Activated CD8-positive, alpha-beta T cell treated with anti-CD3 and anti-CD28 coated beads, Interleukin-2, amount 10 ng/mL, durations not matched to agents 7 days and 5 days (primary cell): Measurements from ENCODE around the gene KIAA0513. TPM values are rescaled to one million over a fixed set of nuclear protein-coding genes. Genes with fewer than 3 reads are reported as not detected.
"Not testable (repeated sequence)": the region's sequence is repeated elsewhere in the genome, so short reads cannot be mapped to it uniquely, and the experiment has no call there.

Experiments used
- ATAC-seq: fragments of 150-1000 bp; cut with Tn5 transposase; one replicate; pipeline ENCODE4 v1.10.0; 2021; ENCODE audit warnings: moderate library complexity
- CTCF ChIA-PET: fragments of 350-600 bp; sonication (Branson Sonifier 250); formaldehyde crosslinking; loops from one replicate; lab custom pipeline; 2021; ENCODE audit warnings: antibody characterized with exemption; lab: Charles Lee
- POLR2A ChIA-PET: fragments of 350-600 bp; sonication (Branson Sonifier 250); formaldehyde crosslinking; loops from one replicate; lab custom pipeline; 2021; ENCODE audit warnings: antibody characterized with exemption; lab: Charles Lee
- DNase-seq: peaks from one replicate; pipeline ENCODE4 v3.0.0-alpha.2; 2020
- H3K27ac Mint-ChIP-seq: one replicate; pipeline ENCODE4 v1.8.0; 2021; ENCODE audit warnings: mild to moderate bottlenecking, mixed read lengths
- H3K27me3 Mint-ChIP-seq: one replicate; pipeline ENCODE4 v1.8.0; 2021; ENCODE audit warnings: low read depth, mixed read lengths
- H3K36me3 Mint-ChIP-seq: one replicate; pipeline ENCODE4 v1.8.0; 2021; ENCODE audit warnings: low read depth, mixed read lengths
- H3K4me1 Mint-ChIP-seq: one replicate; pipeline ENCODE4 v1.8.0; 2021; ENCODE audit warnings: low read depth, mixed read lengths
- H3K4me3 Mint-ChIP-seq: one replicate; pipeline ENCODE4 v1.8.0; 2021; ENCODE audit warnings: mild to moderate bottlenecking, mixed read lengths
- H3K9me3 Mint-ChIP-seq: one replicate; pipeline ENCODE4 v1.8.0; 2022; ENCODE audit warnings: mixed read lengths; ENCODE audit not compliant: insufficient read depth
- total RNA-seq, 2 experiments: library from RNA; stranded (reverse); gene quantifications; one replicate each; pipeline ENCODE4 v1.2.3, GENCODE V29; 2021

Gene KIAA0513
- total RNA-seq, 2 experiments from 2014 or later: 8.1 to 9.1 TPM

- Mint-ChIP-seq H3K36me3 (no peaks in the 10 kb centered on the region), H3K27me3 (no peaks in the 10 kb centered on the region), H3K27ac (no peak overlapping the region), H3K9me3 (no peaks in the 10 kb centered on the region), H3K4me3 (no peak overlapping the region), H3K4me1 (peaks cover 13% of the 10 kb centered on the region)
- POLR2A ChIA-PET: no interaction called here
- no peak for ATAC-seq
- CTCF ChIA-PET: interaction anchor here (1.1 to 2.1 kb wide), 4 partner anchors 18 to 94 kb away, joined by 3 to 9 read pairs (median 4); partner anchors contain the start of gene KIAA0513
- no peak for DNase-seq
Observed at GRCh38 chr16:85045641-85046471, 18.3 kb downstream of the KIAA0513 start.

GRCh38 chr16:85046472-85046916 is 18.9 kb downstream of the KIAA0513 start:
- ATAC-seq (no peak), DNase-seq (no peak)
- no peak overlapping the region for H3K27ac Mint-ChIP-seq
- no peaks in the 10 kb centered on the region for H3K27me3 Mint-ChIP-seq
- H3K36me3 Mint-ChIP-seq: no peaks in the 10 kb centered on the region
- no peak overlapping the region for H3K4me3 Mint-ChIP-seq
- ChIA-PET POLR2A (interaction anchor here (0.5 to 1.2 kb wide), 2 partner anchors 9 to 281 kb away, joined by 3 to 5 read pairs; no protein-coding TSS in a partner anchor), CTCF (interaction anchor here (1.1 to 2.1 kb wide), 7 partner anchors 9 to 309 kb away, joined by 3 to 9 read pairs (median 4); partner anchors contain the start of gene KIAA0513)
- no peaks in the 10 kb centered on the region for H3K9me3 Mint-ChIP-seq
- H3K4me1 Mint-ChIP-seq: peaks cover 13% of the 10 kb centered on the region

- ChIA-PET POLR2A (interaction anchor here (0.5 to 1.2 kb wide), 2 partner anchors 8 to 282 kb away, joined by 3 to 5 read pairs; no protein-coding TSS in a partner anchor), CTCF (interaction anchor here (1.1 to 2.1 kb wide), 6 partner anchors 8 to 309 kb away, joined by 3 to 9 read pairs (median 4); partner anchors contain the start of gene KIAA0513)
- ATAC-seq (peak; percentile 79), DNase-seq (peak; percentile 34)
- H3K4me3 Mint-ChIP-seq: peak overlapping the region; percentile 21
- no peaks in the 10 kb centered on the region for H3K27me3 Mint-ChIP-seq
- no peaks in the 10 kb centered on the region for H3K36me3 Mint-ChIP-seq
- no peaks in the 10 kb centered on the region for H3K9me3 Mint-ChIP-seq
- no peak overlapping the region for H3K27ac Mint-ChIP-seq
- H3K4me1 Mint-ChIP-seq: peaks cover 13% of the 10 kb centered on the region
Observed at GRCh38 chr16:85046931-85047866, 19.6 kb downstream of the KIAA0513 start.

- H3K4me3 Mint-ChIP-seq: no peak overlapping the region
- H3K27ac Mint-ChIP-seq: no peak overlapping the region
- peaks cover 13% of the 10 kb centered on the region for H3K4me1 Mint-ChIP-seq
- POLR2A ChIA-PET: no interaction called here
- ATAC-seq (no peak), DNase-seq (no peak)
- H3K9me3 Mint-ChIP-seq: no peaks in the 10 kb centered on the region
- no peaks in the 10 kb centered on the region for H3K27me3 Mint-ChIP-seq
- no peaks in the 10 kb centered on the region for H3K36me3 Mint-ChIP-seq
- CTCF ChIA-PET: interaction anchor here (1.3 to 2.1 kb wide), 3 partner anchors 11 to 77 kb away, joined by 4 to 9 read pairs (median 6); partner anchors contain the start of gene KIAA0513
Observed at GRCh38 chr16:85047867-85048455, 20.4 kb downstream of the KIAA0513 start.

- no peak for ATAC-seq
- H3K9me3 Mint-ChIP-seq: peaks cover 4% of the 10 kb centered on the region
Observed at GRCh38 chr16:85048921-85049562, 21.4 kb downstream of the KIAA0513 start.

GRCh38 chr16:85049706-85050305 is 22.2 kb downstream of the KIAA0513 start:
- DNase-seq (no peak), ATAC-seq (no peak)
- Mint-ChIP-seq H3K4me1 (peaks cover 21% of the 10 kb centered on the region), H3K27me3 (no peaks in the 10 kb centered on the region), H3K4me3 (no peak overlapping the region), H3K36me3 (peaks cover 4% of the 10 kb centered on the region), H3K27ac (no peak overlapping the region), H3K9me3 (peaks cover 4% of the 10 kb centered on the region)
- POLR2A ChIA-PET: no interaction called here
- CTCF ChIA-PET: no interaction called here

More at GRCh38 chr16:85048921-85049562, 21.4 kb downstream of the KIAA0513 start:
- H3K4me1 Mint-ChIP-seq: peaks cover 16% of the 10 kb centered on the region
- no peak for DNase-seq
- ChIA-PET POLR2A (interaction anchor here (0.8 kb wide), 1 partner anchor 500 kb away, joined by 4 read pairs; no protein-coding TSS in a partner anchor), CTCF (no interaction called here)
- no peak overlapping the region for H3K27ac Mint-ChIP-seq
- H3K27me3 Mint-ChIP-seq: no peaks in the 10 kb centered on the region
- H3K36me3 Mint-ChIP-seq: peaks cover 4% of the 10 kb centered on the region
- no peak overlapping the region for H3K4me3 Mint-ChIP-seq

- ChIA-PET POLR2A (no interaction called here), CTCF (interaction anchor here (1.5 kb wide), 1 partner anchor 36 kb away, joined by 5 read pairs; no protein-coding TSS in a partner anchor)
- Mint-ChIP-seq H3K27ac (no peak overlapping the region), H3K4me1 (peaks cover 32% of the 10 kb centered on the region), H3K4me3 (no peak overlapping the region), H3K9me3 (peaks cover 4% of the 10 kb centered on the region), H3K36me3 (peaks cover 9% of the 10 kb centered on the region), H3K27me3 (no peaks in the 10 kb centered on the region)
- ATAC-seq (no peak), DNase-seq (no peak)
Observed at GRCh38 chr16:85051067-85051581, 23.5 kb downstream of the KIAA0513 start.

GRCh38 chr16:85051683-85052082 is 24.1 kb downstream of the KIAA0513 start:
- DNase-seq (no peak), ATAC-seq (no peak)
- CTCF ChIA-PET: interaction anchor here (1.5 kb wide), 1 partner anchor 35 kb away, joined by 5 read pairs; no protein-coding TSS in a partner anchor
- POLR2A ChIA-PET: no interaction called here
- Mint-ChIP-seq H3K27ac (no peak overlapping the region), H3K36me3 (peaks cover 9% of the 10 kb centered on the region), H3K27me3 (no peaks in the 10 kb centered on the region), H3K4me1 (peaks cover 38% of the 10 kb centered on the region), H3K4me3 (no peak overlapping the region), H3K9me3 (peaks cover 4% of the 10 kb centered on the region)

- Mint-ChIP-seq H3K9me3 (peaks cover 4% of the 10 kb centered on the region), H3K27ac (no peak overlapping the region), H3K27me3 (peaks cover 3% of the 10 kb centered on the region), H3K4me3 (no peak overlapping the region), H3K4me1 (peaks cover 39% of the 10 kb centered on the region), H3K36me3 (peaks cover 9% of the 10 kb centered on the region)
- DNase-seq: no peak
- ChIA-PET POLR2A (no interaction called here), CTCF (no interaction called here)
- no peak for ATAC-seq
Observed at GRCh38 chr16:85052536-85052935, 24.9 kb downstream of the KIAA0513 start.

- H3K4me1 Mint-ChIP-seq: peaks cover 41% of the 10 kb centered on the region
Observed at GRCh38 chr16:85054321-85054720, 26.7 kb downstream of the KIAA0513 start.

More at GRCh38 chr16:85054321-85054720, 26.7 kb downstream of the KIAA0513 start:
- H3K27me3 Mint-ChIP-seq, CTCF ChIA-PET, POLR2A ChIA-PET, H3K4me3 Mint-ChIP-seq, H3K36me3 Mint-ChIP-seq, H3K9me3 Mint-ChIP-seq, ATAC-seq, DNase-seq: not testable (repeated sequence)
- peak overlapping the region; percentile 98 for H3K27ac Mint-ChIP-seq
